IPS-NIHi7 (cell line): ENCODE measurements around the gene KRT79.
"Not testable (repeated sequence)": the region's sequence is repeated elsewhere in the genome, so short reads cannot be mapped to it uniquely, and the experiment has no call there.

ENCODE experiments used
- DNase-seq: peaks from one replicate; pipeline ENCODE4 v3.0.0; 2012; ENCODE audit warnings: mixed read lengths; ENCODE audit errors: extremely low spot score

KRT79 gene

GRCh38 chr12:52833922-52834726 is at the start of gene KRT79:
Gene KRT79 (minus strand): TSS chr12:52834311. CDS start chr12:52834260, 51 bp downstream.
- no peak for DNase-seq

GRCh38 chr12:52880499-52880898 is 46.4 kb upstream of the KRT79 start:
- not testable (repeated sequence) for DNase-seq

GRCh38 chr12:52879394-52880351 is 45.6 kb upstream of the KRT79 start:
- DNase-seq, result peak; percentile 84

DNA sequence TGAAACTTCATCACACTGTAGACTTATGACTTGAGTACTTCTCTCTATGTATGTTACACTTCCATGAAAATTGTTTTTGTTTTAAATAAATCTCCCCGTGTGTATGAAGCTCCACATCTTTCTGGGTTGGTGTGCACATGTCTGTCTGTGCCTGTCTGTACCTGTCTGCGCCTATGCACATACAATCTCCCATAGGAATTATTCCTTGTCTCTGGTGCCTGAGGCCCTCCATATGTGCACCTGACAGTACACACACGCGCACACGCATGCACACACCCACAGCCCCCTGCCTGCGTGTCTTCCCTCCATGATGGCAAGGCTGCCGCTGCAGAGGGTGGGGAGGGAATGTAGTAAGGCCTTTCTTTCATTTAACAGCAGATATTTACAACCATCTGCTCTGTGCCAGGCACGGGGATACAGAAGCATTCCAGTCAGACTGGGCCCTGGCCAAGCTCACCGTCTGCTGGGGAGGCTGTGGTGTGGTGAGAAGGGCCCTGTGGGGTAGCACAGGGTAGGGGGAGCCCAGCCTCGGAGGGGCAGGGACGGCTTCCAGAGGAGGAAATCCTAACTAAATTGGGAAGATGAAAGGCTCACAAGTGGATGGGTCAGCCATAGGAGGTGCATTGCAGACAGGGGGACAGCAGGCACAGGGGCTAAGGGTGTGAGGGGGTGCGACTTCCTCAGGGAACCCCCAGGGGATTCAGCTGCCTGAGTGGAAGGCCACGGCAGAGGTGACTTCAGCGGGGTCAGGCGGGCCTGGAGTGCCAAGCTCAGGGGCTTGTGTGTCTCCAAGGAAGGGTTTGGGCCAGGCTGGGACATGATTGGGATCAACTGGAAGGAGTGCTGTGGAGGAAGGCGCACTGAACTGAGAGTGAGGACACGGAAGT is 44.6 kb upstream of the KRT79 start:
- no peak for DNase-seq

DNA sequence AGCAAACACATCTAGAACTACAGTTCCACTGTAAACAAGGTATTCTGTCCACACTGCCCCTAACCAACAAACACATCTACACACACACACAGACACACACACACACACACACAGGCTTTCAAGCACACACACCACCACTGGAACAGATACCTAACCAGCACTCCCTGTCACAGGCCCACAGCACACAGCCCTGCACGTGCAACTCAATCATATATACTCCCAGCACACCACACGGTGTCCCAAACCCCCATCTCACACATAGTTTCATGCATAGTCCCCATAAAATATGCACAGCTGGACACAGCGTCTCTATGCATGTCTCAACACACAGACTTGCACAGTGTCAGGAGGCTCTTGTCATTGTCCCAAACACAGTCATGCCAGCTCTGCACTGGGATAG is 43.1 kb upstream of the KRT79 start:
- DNase-seq, result no peak

GRCh38 chr12:52876372-52876771 is 42.3 kb upstream of the KRT79 start:
- DNase-seq, result no peak

GRCh38 chr12:52874573-52875435 is 40.7 kb upstream of the KRT79 start:
- no peak for DNase-seq

DNA sequence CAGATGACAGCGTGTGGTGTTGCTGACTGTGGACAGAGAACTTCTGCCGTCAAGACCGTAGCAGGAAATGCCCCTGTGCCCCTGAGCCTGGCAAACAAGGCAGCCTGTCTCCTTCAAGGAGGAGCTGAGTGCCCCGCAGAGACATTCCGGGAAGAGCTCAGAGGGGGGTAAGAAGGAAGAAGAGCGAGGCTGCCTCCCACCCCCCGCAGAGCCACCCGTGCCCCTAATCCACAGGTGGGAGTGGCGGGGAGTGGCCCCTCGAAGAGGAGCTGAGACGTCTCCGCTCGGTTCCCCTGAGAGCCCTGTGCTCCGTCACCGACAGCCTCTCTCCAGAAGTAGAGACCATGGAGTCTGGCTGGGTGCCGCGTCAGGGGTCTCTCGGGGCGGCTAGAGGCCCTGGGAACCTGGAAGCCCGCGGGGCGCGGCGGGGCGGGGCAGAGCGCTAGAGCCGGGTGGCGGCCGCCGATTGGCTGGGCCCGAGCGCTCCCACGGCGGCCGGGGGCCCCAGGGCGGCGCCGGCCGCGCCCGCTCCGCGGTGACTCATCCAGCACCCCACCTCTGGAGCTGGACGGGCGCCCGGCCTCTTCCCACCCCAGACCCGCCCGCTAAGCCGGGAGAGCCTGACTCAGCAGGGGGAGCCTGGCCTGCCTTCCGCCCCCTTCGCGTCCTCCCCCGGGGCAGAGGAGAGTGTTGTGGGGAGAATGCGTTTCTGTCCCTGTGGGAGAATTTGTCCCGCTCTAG is 39.9 kb upstream of the KRT79 start:
- DNase-seq, result peak; percentile 78

- DNase-seq, result no peak
Observed at GRCh38 chr12:52873513-52873831, 39.4 kb upstream of the KRT79 start.

DNA sequence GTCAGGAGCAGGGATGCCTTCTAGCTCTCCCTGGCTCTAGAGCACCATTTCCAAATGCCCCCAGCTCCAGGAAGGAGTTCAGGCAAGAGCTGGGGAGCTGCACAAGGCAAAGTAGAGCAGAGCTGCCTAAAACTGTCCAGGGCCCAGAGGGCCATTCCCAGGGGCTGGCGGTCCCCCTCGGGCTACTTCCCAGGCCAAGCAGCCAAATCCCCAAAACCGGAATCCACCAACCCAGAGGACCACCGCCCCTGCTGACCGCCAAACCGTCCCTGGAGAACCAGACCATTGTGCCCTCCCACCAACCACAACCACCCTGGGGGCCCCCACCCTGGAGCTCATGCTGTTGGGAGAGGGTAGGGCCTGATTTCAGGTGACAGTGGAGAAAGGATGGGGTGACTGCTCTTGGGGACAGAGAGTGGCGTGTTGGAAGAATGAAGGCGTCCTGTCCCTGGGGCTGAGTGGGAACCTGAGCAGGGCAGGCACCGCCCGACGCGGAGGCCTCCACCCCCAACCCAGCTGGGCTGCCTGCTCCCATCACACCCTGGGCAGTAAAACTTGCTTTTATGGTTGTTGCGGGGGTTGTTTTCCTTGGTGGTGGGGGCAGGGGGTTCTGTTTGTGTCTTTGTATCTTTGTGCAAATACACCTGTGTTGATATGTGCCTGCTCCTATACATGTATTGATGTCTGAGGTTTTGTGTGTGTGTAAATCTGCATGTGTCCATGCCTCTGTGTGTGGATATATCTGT is 38.7 kb upstream of the KRT79 start:
- no peak for DNase-seq

DNA sequence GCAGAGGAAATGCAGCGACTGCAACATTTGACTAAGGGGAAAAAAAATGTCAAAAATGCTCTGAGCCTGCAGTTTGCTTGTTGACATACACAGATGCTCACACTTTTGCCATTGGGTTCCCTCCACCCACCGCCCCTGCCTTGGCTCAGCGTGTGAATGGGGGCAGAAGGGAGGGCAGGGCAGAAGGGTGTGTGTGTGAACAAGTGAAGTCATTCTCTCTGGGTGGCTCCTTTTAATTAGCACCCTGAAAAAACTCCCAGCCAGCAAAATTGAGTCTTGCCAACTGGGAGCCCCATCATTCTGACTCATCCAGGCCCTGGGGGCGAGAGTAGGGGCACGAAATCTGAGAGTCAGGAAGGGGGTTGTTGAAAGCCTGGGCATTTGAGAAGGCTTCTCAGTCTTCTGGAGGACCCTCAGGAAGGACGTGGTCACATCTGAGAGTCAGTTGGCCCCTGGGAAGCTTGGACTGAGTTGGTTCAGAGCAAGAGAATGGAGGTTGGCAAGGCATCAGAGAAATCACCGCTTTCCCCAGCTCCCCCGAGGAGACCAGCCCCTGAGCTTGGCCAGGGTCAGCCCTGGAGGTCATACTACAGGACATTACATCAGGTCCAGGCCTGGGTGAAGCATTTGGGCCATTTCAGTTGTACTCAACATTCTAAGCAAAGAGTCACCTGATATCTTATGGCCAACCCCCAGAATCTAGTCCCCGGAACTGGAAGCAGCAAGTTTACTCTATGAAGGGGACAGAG is 37.4 kb upstream of the KRT79 start:
- DNase-seq, result no peak

DNA sequence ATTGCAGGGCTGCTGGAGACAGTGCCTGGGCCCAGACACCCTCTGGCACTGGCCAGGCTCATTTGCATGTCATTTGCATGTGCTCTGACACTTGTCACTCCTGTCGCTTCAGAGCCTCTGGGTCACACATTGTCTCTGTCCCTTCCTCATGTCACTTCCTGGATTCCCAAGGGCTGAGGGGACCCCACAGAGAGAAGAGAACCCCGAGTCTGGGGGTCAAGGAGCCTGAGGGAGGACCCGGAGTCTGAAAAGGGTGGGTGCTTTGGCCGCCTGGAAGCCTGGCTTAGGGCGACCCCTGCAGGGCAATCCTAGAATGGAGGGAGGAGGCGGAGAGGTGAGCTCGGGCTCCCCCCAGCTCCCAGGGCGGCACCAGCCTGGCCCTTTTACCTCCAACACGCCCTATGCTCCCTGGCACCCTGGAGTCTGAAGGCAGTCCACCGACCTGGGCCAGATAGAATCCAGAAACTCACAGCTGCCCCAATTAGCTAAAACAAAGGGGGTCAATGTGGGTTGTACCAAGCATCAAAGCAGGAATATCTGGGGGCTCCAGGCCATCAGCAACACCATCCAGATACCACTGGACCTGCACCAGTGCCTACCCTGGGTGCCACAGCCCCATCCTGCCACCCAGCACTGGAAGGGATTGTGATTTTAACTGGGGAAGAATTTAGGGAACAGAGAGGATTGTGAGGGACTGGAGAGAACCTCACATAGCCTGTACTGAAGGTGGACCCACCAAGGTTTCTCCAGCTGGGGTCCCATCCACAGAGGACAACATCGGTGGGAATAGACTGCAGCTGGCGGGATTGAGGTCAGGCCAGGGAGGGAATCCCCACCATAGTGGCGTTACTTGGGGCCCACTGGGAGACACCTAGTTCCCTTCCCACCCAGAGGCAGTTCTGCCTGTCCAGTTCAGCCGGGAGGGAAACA is 36.5 kb upstream of the KRT79 start:
- peak; percentile 89 for DNase-seq

- DNase-seq, result no peak
Observed at GRCh38 chr12:52867642-52868041, 33.5 kb upstream of the KRT79 start.

- no peak for DNase-seq
Observed at GRCh38 chr12:52867152-52867551, 33.0 kb upstream of the KRT79 start.

DNA sequence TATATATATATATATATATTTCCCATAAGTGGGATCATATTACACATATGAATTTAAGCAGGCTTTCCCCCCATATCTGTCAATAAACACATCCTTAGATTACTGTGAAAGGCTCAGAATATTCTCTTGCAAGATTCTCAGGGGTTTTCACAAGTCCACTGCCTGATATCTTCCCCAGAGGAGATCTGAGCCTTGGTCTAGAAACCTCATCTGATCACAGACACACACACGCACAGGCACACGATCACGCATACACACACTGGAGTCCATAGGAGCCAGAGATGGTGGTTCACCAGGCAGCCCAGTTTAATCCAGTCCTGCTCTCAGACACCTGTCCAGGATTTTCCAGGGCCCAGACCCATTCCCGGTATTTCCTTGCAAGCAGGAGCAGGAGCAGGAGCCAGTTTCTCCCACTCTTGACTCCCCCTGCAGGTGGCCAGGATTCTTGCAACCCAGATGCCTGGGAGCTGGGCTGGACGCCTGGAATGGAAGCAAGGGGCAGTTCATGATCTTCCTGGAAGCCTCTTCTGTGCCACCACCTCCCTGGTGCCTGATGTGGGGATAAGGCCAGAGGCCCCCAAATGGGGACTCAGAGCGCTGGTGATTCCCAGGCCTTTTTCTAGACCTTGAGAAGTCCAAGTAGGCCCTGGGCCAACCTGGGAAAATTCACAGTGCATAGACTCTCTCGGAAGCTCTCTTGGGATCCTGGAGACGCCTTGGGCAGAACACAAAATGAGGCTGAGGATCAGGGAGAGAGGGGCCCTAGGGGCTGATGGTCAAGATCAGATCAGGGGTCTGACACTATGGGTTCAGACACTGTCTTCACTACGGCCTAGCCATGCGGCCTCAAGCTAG is 31.2 kb upstream of the KRT79 start:
- peak; percentile 93 for DNase-seq

GRCh38 chr12:52862023-52862422 is 27.9 kb upstream of the KRT79 start:
- DNase-seq, result no peak

- DNase-seq, result no peak
Observed at GRCh38 chr12:52861511-52861910, 27.4 kb upstream of the KRT79 start.
